ENCODE measurements around the gene ERFL. TPM values are rescaled to one million over a fixed set of nuclear protein-coding genes. Genes with fewer than 3 reads are reported as not detected.
"Not testable (repeated sequence)": the region's sequence is repeated elsewhere in the genome, so short reads cannot be mapped to it uniquely, and the experiment has no call there.

ERFL gene
- polyA plus RNA-seq, 1 of the 3 experiments (the other 2 are of a cell fraction), result 0.07 TPM

- Histone ChIP-seq H2AFZ (ENCODE audit: low read depth) (no peak overlapping the region), H3K27me3 (ENCODE audit: insufficient read depth) (peaks cover 41% of the 10 kb centered on the region), H3K9me3 (no peaks in the 10 kb centered on the region), H4K20me1 (ENCODE audit: insufficient read depth) (no peaks in the 10 kb centered on the region), H3K4me2 (no peak overlapping the region), H3K9ac (no peak overlapping the region), H3K27ac (ENCODE audit: low read depth in 2 of 2, low read length in 1 of 2) (no peak overlapping the region), H3K4me3 (ENCODE audit: low read depth in 2 of 2, low read length in 1 of 2) (no peak overlapping the region), H3K9me2 (no peaks in the 10 kb centered on the region), H3F3A (replicated peaks; ENCODE audit: insufficient read depth) (no peaks in the 10 kb centered on the region), H3K36me3 (replicated peaks in 1 of 2; ENCODE audit: control insufficient read depth in 1 of 2, insufficient read depth in 2 of 2, low read length in 1 of 2) (no peaks in the 10 kb centered on the region), H3K4me1 (ENCODE audit: control insufficient read depth in 1 of 2, insufficient read depth in 2 of 2, low read depth in 1 of 2, low read length in 1 of 2) (no peaks in the 10 kb centered on the region; a peak in 1 of 4 replicates), H3K79me2 (ENCODE audit: insufficient read depth) (no peaks in the 10 kb centered on the region)
- ChIA-PET POLR2A (no interaction called here), CTCF (no interaction called here)
- DNase-seq, result no peak
- WGBS (ENCODE audit: low lambda C conversion rate), result 27% methylated on average over 38 of the region's 38 CpGs
- no peak for TF ChIP-seq USF2 (IDR thresholded peaks at IDR 0.05; ENCODE audit: borderline replicate concordance, low read depth, low read length)
- no peak for TF ChIP-seq CTCF (IDR thresholded peaks at IDR 0.05)
- no peak for TF ChIP-seq PBX3 (IDR thresholded peaks at IDR 0.05)
- TF ChIP-seq SIN3A (IDR thresholded peaks at IDR 0.05; ENCODE audit: borderline replicate concordance, low read depth, low read length), result no peak
- no peak for TF ChIP-seq USF1 (IDR thresholded peaks at IDR 0.05; ENCODE audit: borderline replicate concordance, low read depth)
Observed at GRCh38 chr19:41915021-41915775, 13.1 kb downstream of the ERFL start.

- H3K4me2 ChIP-seq; H3K9me2 ChIP-seq; POLR2A ChIA-PET; H4K20me1 ChIP-seq (ENCODE audit: insufficient read depth); H3K4me1 ChIP-seq (ENCODE audit: control insufficient read depth in 1 of 2, insufficient read depth in 2 of 2, low read depth in 1 of 2, low read length in 1 of 2); CTCF ChIA-PET; H3F3A ChIP-seq (replicated peaks; ENCODE audit: insufficient read depth); H3K36me3 ChIP-seq (replicated peaks in 1 of 2; ENCODE audit: control insufficient read depth in 1 of 2, insufficient read depth in 2 of 2, low read length in 1 of 2); H3K9ac ChIP-seq; H2AFZ ChIP-seq (ENCODE audit: low read depth); H3K27ac ChIP-seq (ENCODE audit: low read depth in 2 of 2, low read length in 1 of 2); H3K4me3 ChIP-seq (ENCODE audit: low read depth in 2 of 2, low read length in 1 of 2); H3K79me2 ChIP-seq (ENCODE audit: insufficient read depth); H3K9me3 ChIP-seq; DNase-seq: not testable (repeated sequence)
- WGBS (ENCODE audit: low lambda C conversion rate), result 1% methylated on average over 2 of the region's 5 CpGs
- peaks cover 41% of the 10 kb centered on the region for H3K27me3 ChIP-seq (ENCODE audit: insufficient read depth)
Observed at GRCh38 chr19:41914424-41914834, 13.8 kb downstream of the ERFL start.
